A549 (cell line): ENCODE measurements around the gene GALNTL6.

Experiments used
- EP300 ChIP-seq, 2 experiments: fragments of >200 bp; sonication (Bioruptor Twin); formaldehyde crosslinking; IDR thresholded peaks; 2 replicates in 1 of 2; 3 replicates in 1 of 2; pipeline ENCODE4 v1.6.1; 2016 to 2017
- FOXS1 ChIP-seq: fragments of 250-450 bp; sonication (Bioruptor Pico); IDR thresholded peaks from 2 replicates; pipeline ENCODE4 v1.5.0; 2020; ENCODE audit warnings: mild to moderate bottlenecking, moderate library complexity
- HDAC2 ChIP-seq: fragments of 200-600 bp; sonication (generic); IDR thresholded peaks from 2 replicates; pipeline ENCODE4 v1.6.1; 2016
- JUN ChIP-seq, 2 experiments: fragments of >200 bp; sonication (Bioruptor Twin); formaldehyde crosslinking; IDR thresholded peaks; 2 replicates in 1 of 2; 3 replicates in 1 of 2; pipeline ENCODE4 v1.6.1; 2016 to 2017
- NR3C1 ChIP-seq: fragments of >200 bp; sonication (Bioruptor Twin); formaldehyde crosslinking; IDR thresholded peaks from 3 replicates; pipeline ENCODE4 v1.6.1; 2017
- PHF8 ChIP-seq: fragments of 200-600 bp; sonication (generic); IDR thresholded peaks from 2 replicates; pipeline ENCODE4 v1.6.1; 2016; ENCODE audit warnings: low read depth, mild to moderate bottlenecking, antibody characterized with exemption, moderate library complexity, borderline replicate concordance
- POLR2A ChIP-seq: IDR thresholded peaks from 2 replicates; pipeline ENCODE4 v1.6.1; 2012; ENCODE audit warnings: mild to moderate bottlenecking, low read length
- SMC3 ChIP-seq: fragments of >200 bp; sonication (Bioruptor Twin); formaldehyde crosslinking; IDR thresholded peaks from 3 replicates; pipeline ENCODE4 v1.6.1; 2018; ENCODE audit warnings: inconsistent platforms
- SREBF2 ChIP-seq: fragments of 450-650 bp; IDR thresholded peaks from 2 replicates; pipeline ENCODE4 v1.6.1; 2014; ENCODE audit warnings: mild to moderate bottlenecking, moderate library complexity
- ZC3H11A ChIP-seq: fragments of 450-650 bp; IDR thresholded peaks from 2 replicates; pipeline ENCODE4 v1.6.1; 2014; ENCODE audit warnings: antibody characterized with exemption, mild to moderate bottlenecking
- ZFP36 ChIP-seq: fragments of 450-650 bp; IDR thresholded peaks from 2 replicates; pipeline ENCODE4 v1.6.1; 2014; ENCODE audit warnings: borderline replicate concordance; ENCODE audit not compliant: partially characterized antibody
- TF ChIP-seq, protein P1 (sequence below): IDR thresholded peaks from 2 replicates; pipeline ENCODE4 v1.6.1; 2012
- TF ChIP-seq, protein P2 (sequence below): fragments of >200 bp; sonication (Bioruptor Twin); formaldehyde crosslinking; IDR thresholded peaks from 3 replicates; pipeline ENCODE4 v1.5.1; 2016

DNA sequence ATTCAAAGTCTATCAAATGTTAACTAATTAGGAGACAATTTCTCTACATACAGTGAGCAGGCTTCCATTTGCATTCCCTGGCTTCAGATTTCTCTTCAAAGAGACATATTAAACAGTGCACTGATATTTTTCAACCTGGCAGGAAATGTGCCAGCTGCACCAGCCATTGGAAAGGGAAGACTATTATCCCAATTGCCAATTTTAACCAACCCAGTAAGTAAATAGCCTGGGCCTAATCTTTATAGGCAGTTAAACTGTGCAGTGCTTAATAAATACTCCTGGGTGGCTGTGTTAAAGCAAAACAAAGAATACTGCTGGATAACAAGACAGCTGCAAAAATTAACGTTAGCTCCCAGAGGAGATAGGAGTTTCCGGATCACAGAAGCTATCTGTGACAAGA is 1243.5 kb downstream of the GALNTL6 start:
- TF ChIP-seq, protein P1, sequence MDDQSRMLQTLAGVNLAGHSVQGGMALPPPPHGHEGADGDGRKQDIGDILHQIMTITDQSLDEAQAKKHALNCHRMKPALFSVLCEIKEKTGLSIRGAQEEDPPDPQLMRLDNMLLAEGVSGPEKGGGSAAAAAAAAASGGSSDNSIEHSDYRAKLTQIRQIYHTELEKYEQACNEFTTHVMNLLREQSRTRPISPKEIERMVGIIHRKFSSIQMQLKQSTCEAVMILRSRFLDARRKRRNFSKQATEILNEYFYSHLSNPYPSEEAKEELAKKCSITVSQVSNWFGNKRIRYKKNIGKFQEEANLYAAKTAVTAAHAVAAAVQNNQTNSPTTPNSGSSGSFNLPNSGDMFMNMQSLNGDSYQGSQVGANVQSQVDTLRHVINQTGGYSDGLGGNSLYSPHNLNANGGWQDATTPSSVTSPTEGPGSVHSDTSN: no peak
- TF ChIP-seq, protein P2, sequence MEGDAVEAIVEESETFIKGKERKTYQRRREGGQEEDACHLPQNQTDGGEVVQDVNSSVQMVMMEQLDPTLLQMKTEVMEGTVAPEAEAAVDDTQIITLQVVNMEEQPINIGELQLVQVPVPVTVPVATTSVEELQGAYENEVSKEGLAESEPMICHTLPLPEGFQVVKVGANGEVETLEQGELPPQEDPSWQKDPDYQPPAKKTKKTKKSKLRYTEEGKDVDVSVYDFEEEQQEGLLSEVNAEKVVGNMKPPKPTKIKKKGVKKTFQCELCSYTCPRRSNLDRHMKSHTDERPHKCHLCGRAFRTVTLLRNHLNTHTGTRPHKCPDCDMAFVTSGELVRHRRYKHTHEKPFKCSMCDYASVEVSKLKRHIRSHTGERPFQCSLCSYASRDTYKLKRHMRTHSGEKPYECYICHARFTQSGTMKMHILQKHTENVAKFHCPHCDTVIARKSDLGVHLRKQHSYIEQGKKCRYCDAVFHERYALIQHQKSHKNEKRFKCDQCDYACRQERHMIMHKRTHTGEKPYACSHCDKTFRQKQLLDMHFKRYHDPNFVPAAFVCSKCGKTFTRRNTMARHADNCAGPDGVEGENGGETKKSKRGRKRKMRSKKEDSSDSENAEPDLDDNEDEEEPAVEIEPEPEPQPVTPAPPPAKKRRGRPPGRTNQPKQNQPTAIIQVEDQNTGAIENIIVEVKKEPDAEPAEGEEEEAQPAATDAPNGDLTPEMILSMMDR: no peak
- TF ChIP-seq NR3C1 (no peak), PHF8 (no peak), JUN (IDR thresholded peaks at IDR 0.05) (no peak), EP300 (IDR thresholded peaks at IDR 0.05) (no peak), POLR2A (no peak), FOXS1 (CRISPR knock-in tag) (no peak), SMC3 (no peak), ZFP36 (no peak), SREBF2 (no peak), HDAC2 (no peak), ZC3H11A (no peak)
